DND-41 (cell line): ENCODE results near the gene CXCL16.

Experiments used
- CTCF ChIP-seq: IDR thresholded peaks from 2 replicates; pipeline ENCODE4 v1.5.1; 2012; ENCODE audit warnings: borderline replicate concordance, low read length, moderate library complexity, mild to moderate bottlenecking; ENCODE audit not compliant: poor library complexity, severe bottlenecking; ENCODE audit errors: extremely low read depth
- EZH2 ChIP-seq: IDR thresholded peaks from 3 replicates; pipeline ENCODE4 v1.6.1; 2012; ENCODE audit warnings: borderline replicate concordance, low read depth, mild to moderate bottlenecking, moderate library complexity, low read length, inconsistent platforms; ENCODE audit not compliant: severe bottlenecking

GRCh38 chr17:4708436-4708835, 31.3 kb downstream of the CXCL16 start:
- TF ChIP-seq CTCF (no peak), EZH2 (no peak)
